Upper lobe of right lung (tissue), 1 donor: ENCODE data around the gene ELOVL1. TPM values are rescaled to one million over a fixed set of nuclear protein-coding genes. Genes with fewer than 3 reads are reported as not detected.

Source experiments
- ATAC-seq: fragments of 200-7000 bp; cut with Tn5 transposase; one replicate; pipeline ENCODE4 v1.9.1; 2020; ENCODE audit warnings: mild to moderate bottlenecking, moderate library complexity
- DNase-seq: peaks from one replicate; pipeline ENCODE4 v3.0.0-alpha.2; 2020
- H3K27ac ChIP-seq: fragments of 200-600 bp; one replicate; pipeline ENCODE4 v1.8.0; 2022
- H3K27me3 ChIP-seq: fragments of 200-600 bp; one replicate; pipeline ENCODE4 v1.8.0; 2022; ENCODE audit warnings: mild to moderate bottlenecking
- H3K36me3 ChIP-seq: fragments of 200-600 bp; one replicate; pipeline ENCODE4 v1.8.0; 2022
- H3K4me1 ChIP-seq: fragments of 200-600 bp; one replicate; pipeline ENCODE4 v1.8.0; 2022
- H3K4me3 ChIP-seq: fragments of 200-600 bp; one replicate; pipeline ENCODE4 v1.8.0; 2022; ENCODE audit warnings: mild to moderate bottlenecking
- H3K9me3 ChIP-seq: fragments of 200-600 bp; one replicate; pipeline ENCODE4 v1.8.0; 2022
- CTCF ChIP-seq: fragments of 200-600 bp; IDR thresholded peaks from one replicate; pipeline ENCODE4 v1.8.0; 2022; ENCODE audit warnings: antibody characterized with exemption
- intact Hi-C: fragments of 100-400 bp; cut with DNase I; formaldehyde crosslinking; loops from one replicate; pipeline ENCODE4 v1.11.0; 2022
- total RNA-seq: library from RNA; stranded (reverse); fragmentation: NEBNext Ultra II Directional; extraction: Animal tissue kit (Norgen Biotek cat#: 25700); gene quantifications from one replicate; pipeline ENCODE4 v1.2.1, GENCODE V29; 2021
- donor health status: DM: no; HTN: yes; CAD: no; lungs with severe emphysema.

Gene ELOVL1
- total RNA-seq, 1 donor from 2014 or later: 98.9 TPM

GRCh38 chr1:43386676-43387075, 18.9 kb upstream of the ELOVL1 start:
- ATAC-seq (no peak), DNase-seq (no peak)
- intact Hi-C loops: no loop called here
- H3K36me3 ChIP-seq: peaks cover 60% of the 10 kb centered on the region
- H3K27ac ChIP-seq: no peak overlapping the region
- TF ChIP-seq CTCF: no peak
- H3K9me3 ChIP-seq: no peaks in the 10 kb centered on the region
- peaks cover 29% of the 10 kb centered on the region for H3K4me1 ChIP-seq
- no peak overlapping the region for H3K4me3 ChIP-seq
- no peaks in the 10 kb centered on the region for H3K27me3 ChIP-seq

GRCh38 chr1:43383449-43383848, 15.6 kb upstream of the ELOVL1 start:
- H3K36me3 ChIP-seq: peaks cover 69% of the 10 kb centered on the region

GRCh38 chr1:43382027-43382779, 14.4 kb upstream of the ELOVL1 start:
- no peak for TF ChIP-seq CTCF
- Histone ChIP-seq H3K4me3 (no peak overlapping the region), H3K4me1 (peaks cover 7% of the 10 kb centered on the region), H3K9me3 (no peaks in the 10 kb centered on the region), H3K36me3 (peaks cover 64% of the 10 kb centered on the region), H3K27ac (no peak overlapping the region), H3K27me3 (no peaks in the 10 kb centered on the region)
- DNase-seq (no peak), ATAC-seq (peak; percentile 11)
- intact Hi-C loops: no loop called here

More at GRCh38 chr1:43383449-43383848, 15.6 kb upstream of the ELOVL1 start:
- intact Hi-C loops: no loop called here
- H3K4me1 ChIP-seq: peaks cover 14% of the 10 kb centered on the region
- ATAC-seq (no peak), DNase-seq (no peak)
- H3K27ac ChIP-seq: no peak overlapping the region
- H3K9me3 ChIP-seq: no peaks in the 10 kb centered on the region
- no peaks in the 10 kb centered on the region for H3K27me3 ChIP-seq
- no peak for TF ChIP-seq CTCF
- no peak overlapping the region for H3K4me3 ChIP-seq

- Histone ChIP-seq H3K4me1 (peaks cover 7% of the 10 kb centered on the region), H3K27me3 (no peaks in the 10 kb centered on the region), H3K9me3 (no peaks in the 10 kb centered on the region), H3K36me3 (peaks cover 58% of the 10 kb centered on the region), H3K4me3 (no peak overlapping the region), H3K27ac (no peak overlapping the region)
- ATAC-seq (peak; percentile 84), DNase-seq (no peak)
- intact Hi-C loops: no loop called here
- no peak for TF ChIP-seq CTCF
Measured at GRCh38 chr1:43381612-43382011, 13.8 kb upstream of the ELOVL1 start.

GRCh38 chr1:43379476-43379875, 11.7 kb upstream of the ELOVL1 start:
- no peak overlapping the region for H3K27ac ChIP-seq
- TF ChIP-seq CTCF: no peak
- H3K4me3 ChIP-seq: no peak overlapping the region
- no peaks in the 10 kb centered on the region for H3K9me3 ChIP-seq
- intact Hi-C loops: no loop called here
- ATAC-seq: no peak
- H3K27me3 ChIP-seq: no peaks in the 10 kb centered on the region
- DNase-seq: no peak
- H3K4me1 ChIP-seq: peaks cover 7% of the 10 kb centered on the region
- H3K36me3 ChIP-seq: peaks cover 37% of the 10 kb centered on the region

GRCh38 chr1:43377831-43378230, 10.0 kb upstream of the ELOVL1 start:
- no peak for TF ChIP-seq CTCF
- ATAC-seq (no peak), DNase-seq (no peak)
- Histone ChIP-seq H3K36me3 (peaks cover 20% of the 10 kb centered on the region), H3K27ac (no peak overlapping the region), H3K9me3 (no peaks in the 10 kb centered on the region), H3K4me3 (no peak overlapping the region), H3K4me1 (peaks cover 7% of the 10 kb centered on the region), H3K27me3 (no peaks in the 10 kb centered on the region)
- intact Hi-C loops: no loop called here
